MCF 10A (cell line): ENCODE data around the gene FAM180A. TPM values are rescaled to one million over a fixed set of nuclear protein-coding genes. Genes with fewer than 3 reads are reported as not detected.
"Not testable (repeated sequence)": the region's sequence is repeated elsewhere in the genome, so short reads cannot be mapped to it uniquely, and the experiment has no call there.

Source experiments
- BruUV-seq: library from RNA; stranded (reverse); fragments of 400-500 nt; replicated peaks from 2 replicates; lab custom pipeline; 2021; lab: Mats Ljungman, UMichigan
- CTCF ChIA-PET: fragments of 300-600 bp; sonication (Branson Sonifier 250); formaldehyde crosslinking; extraction: SDS; loops from one replicate; lab custom pipeline; 2021; ENCODE audit warnings: antibody characterized with exemption, inconsistent platforms; lab: Yijun Ruan, JAX
- POLR2A ChIA-PET: fragments of 300-600, 350-650 bp; sonication (Branson Sonifier 250); formaldehyde crosslinking; extraction: SDS; loops from one replicate; lab custom pipeline; 2020; ENCODE audit warnings: antibody characterized with exemption, inconsistent platforms; lab: Yijun Ruan, JAX
- DNase-seq: peaks from one replicate; pipeline ENCODE4 v3.0.0-alpha.2; 2018; ENCODE audit not compliant: unreplicated experiment
- H3K27ac Mint-ChIP-seq: one replicate; pipeline ENCODE4 v1.8.0; 2022; ENCODE audit warnings: mild to moderate bottlenecking, low read depth, mixed read lengths; ENCODE audit not compliant: unreplicated experiment
- H3K27me3 Mint-ChIP-seq: one replicate; pipeline ENCODE4 v1.8.0; 2022; ENCODE audit warnings: mixed read lengths; ENCODE audit not compliant: insufficient read depth, unreplicated experiment
- H3K36me3 Mint-ChIP-seq: one replicate; pipeline ENCODE4 v1.8.0; 2022; ENCODE audit warnings: mild to moderate bottlenecking, moderate library complexity, mixed read lengths; ENCODE audit not compliant: insufficient read depth, unreplicated experiment
- H3K4me1 Mint-ChIP-seq: one replicate; pipeline ENCODE4 v1.8.0; 2022; ENCODE audit warnings: mixed read lengths; ENCODE audit not compliant: insufficient read depth, unreplicated experiment
- H3K4me3 Mint-ChIP-seq: one replicate; pipeline ENCODE4 v1.8.0; 2022; ENCODE audit warnings: mild to moderate bottlenecking, moderate library complexity, mixed read lengths; ENCODE audit not compliant: unreplicated experiment
- H3K9me3 Mint-ChIP-seq: one replicate; pipeline ENCODE4 v1.8.0; 2022; ENCODE audit warnings: mixed read lengths; ENCODE audit not compliant: unreplicated experiment
- CTCF ChIP-seq: fragments of 200-600 bp; IDR thresholded peaks from one replicate; pipeline ENCODE4 v1.8.0; 2022; ENCODE audit warnings: antibody characterized with exemption, mild to moderate bottlenecking; ENCODE audit not compliant: unreplicated experiment
- intact Hi-C: fragments of 100-400 bp; cut with micrococcal nuclease; formaldehyde crosslinking; loops from 2 replicates; pipeline ENCODE4 v1.14.1; 2022
- total RNA-seq: library from RNA; stranded (reverse); gene quantifications from 2 replicates; pipeline ENCODE4 v1.2.3, GENCODE V29; 2022

FAM180A gene
- total RNA-seq, 1 experiment from 2014 or later: not detected

- CTCF ChIA-PET: interaction anchor here (0.7 to 1.7 kb wide), 3 partner anchors 55 to 267 kb away, joined by 3 to 5 read pairs (median 5); no protein-coding TSS in a partner anchor
- intact Hi-C loops: no loop called here
- no peak for DNase-seq
- peaks cover 30% of the 10 kb centered on the region for H3K4me1 Mint-ChIP-seq
- H3K27me3 Mint-ChIP-seq: no peaks in the 10 kb centered on the region
- H3K36me3 Mint-ChIP-seq: no peaks in the 10 kb centered on the region
- H3K27ac Mint-ChIP-seq: no peak overlapping the region
- POLR2A ChIA-PET: interaction anchor here (0.6 to 0.9 kb wide), 2 partner anchors 9 to 69 kb away, joined by 4 read pairs; no protein-coding TSS in a partner anchor
- H3K9me3 Mint-ChIP-seq: no peaks in the 10 kb centered on the region
- BruUV-seq: no TSS peak
- TF ChIP-seq CTCF: no peak
- no peak overlapping the region for H3K4me3 Mint-ChIP-seq
These were observed 6.7 kb downstream of the FAM180A start for GRCh38 chr7:135741905-135742304.

GRCh38 chr7:135740889-135741288, 7.7 kb downstream of the FAM180A start:
- intact Hi-C loops: no loop called here
- peaks cover 24% of the 10 kb centered on the region for H3K4me1 Mint-ChIP-seq
- H3K36me3 Mint-ChIP-seq: no peaks in the 10 kb centered on the region
- H3K27me3 Mint-ChIP-seq: no peaks in the 10 kb centered on the region
- no TSS peak for BruUV-seq
- ChIA-PET POLR2A (no interaction called here), CTCF (interaction anchor here (0.6 to 0.9 kb wide), 2 partner anchors 60 kb away, joined by 3 read pairs; no protein-coding TSS in a partner anchor)
- no peak overlapping the region for H3K27ac Mint-ChIP-seq
- DNase-seq: no peak
- H3K9me3 Mint-ChIP-seq: no peaks in the 10 kb centered on the region
- no peak for TF ChIP-seq CTCF
- H3K4me3 Mint-ChIP-seq: no peak overlapping the region

- H3K4me3 Mint-ChIP-seq, BruUV-seq, H3K27ac Mint-ChIP-seq, H3K27me3 Mint-ChIP-seq, H3K4me1 Mint-ChIP-seq, POLR2A ChIA-PET, DNase-seq, H3K9me3 Mint-ChIP-seq, H3K36me3 Mint-ChIP-seq, intact Hi-C loops: not testable (repeated sequence)
- CTCF ChIA-PET: interaction anchor here (0.7 kb wide), 2 partner anchors 21 to 63 kb away, joined by 3 read pairs; no protein-coding TSS in a partner anchor
These were observed 11.3 kb downstream of the FAM180A start for GRCh38 chr7:135737306-135737647.

GRCh38 chr7:135736586-135737305, 11.9 kb downstream of the FAM180A start:
- no peak overlapping the region for H3K27ac Mint-ChIP-seq
- no peaks in the 10 kb centered on the region for H3K36me3 Mint-ChIP-seq
- CTCF ChIA-PET: interaction anchor here (0.7 kb wide), 2 partner anchors 21 to 64 kb away, joined by 3 read pairs; no protein-coding TSS in a partner anchor

More at GRCh38 chr7:135736586-135737305, 11.9 kb downstream of the FAM180A start:
- H3K27me3 Mint-ChIP-seq: no peaks in the 10 kb centered on the region
- H3K4me1 Mint-ChIP-seq: no peaks in the 10 kb centered on the region
- peak; percentile 35 for DNase-seq
- intact Hi-C loops: no loop called here
- no peak overlapping the region for H3K4me3 Mint-ChIP-seq
- no TSS peak for BruUV-seq
- POLR2A ChIA-PET: no interaction called here
- TF ChIP-seq CTCF: no peak
- no peaks in the 10 kb centered on the region for H3K9me3 Mint-ChIP-seq
